HG03060 (cell line): ENCODE data around the gene MEF2A.

Experiments
- ATAC-seq: cut with Tn5 transposase; IDR thresholded peaks from one replicate; pipeline ENCODE4 v1.9.1; 2021; ENCODE audit warnings: low read depth, moderate number of reproducible peaks; ENCODE audit not compliant: unreplicated experiment

The MEF2A gene

DNA sequence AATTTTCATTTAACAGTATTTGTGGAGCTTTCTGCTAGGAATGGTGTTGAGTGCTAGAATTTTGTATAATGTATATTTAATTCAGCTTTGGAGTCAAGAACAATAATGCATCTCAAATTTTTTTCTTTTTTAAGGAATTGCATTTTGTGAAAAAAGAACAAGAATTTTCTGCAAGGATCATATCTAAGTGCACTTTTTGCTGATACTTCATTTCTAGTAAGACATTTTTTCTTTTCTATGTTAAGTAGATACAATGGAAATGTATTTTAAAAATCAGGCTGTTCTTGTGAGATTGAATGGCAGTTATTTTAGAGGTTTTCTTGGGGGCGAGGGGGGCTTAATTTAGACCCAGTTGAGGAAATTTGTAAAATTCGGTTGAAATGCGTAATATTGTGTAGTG is 32.5 kb downstream of the MEF2A start:
- ATAC-seq: no peak

- no peak for ATAC-seq
Measured at GRCh38 chr15:99603828-99604227, 38.0 kb downstream of the MEF2A start.

DNA sequence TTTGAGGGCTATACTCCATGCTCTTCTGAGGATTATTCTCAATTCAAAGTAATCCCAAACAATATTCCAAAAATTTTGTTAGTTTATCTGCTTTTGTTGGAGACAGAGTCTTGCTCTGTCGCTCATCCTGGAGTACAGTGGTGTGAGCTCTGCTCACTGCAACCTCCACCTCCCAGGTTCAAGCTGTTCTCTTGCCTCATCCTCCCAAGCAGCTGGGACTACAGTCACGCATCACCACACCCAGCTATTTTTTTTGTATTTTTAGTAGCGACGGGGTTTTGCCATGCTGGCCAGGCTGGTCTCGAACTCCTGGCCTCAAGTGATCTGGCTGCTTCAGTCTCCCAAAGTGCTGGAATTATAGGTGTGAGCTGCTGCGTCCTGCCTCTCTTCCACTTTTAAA is 39.1 kb downstream of the MEF2A start:
- no peak for ATAC-seq

- ATAC-seq: no peak
Measured at GRCh38 chr15:99605490-99605931, 39.7 kb downstream of the MEF2A start.

- ATAC-seq: no peak
Measured at GRCh38 chr15:99605990-99606389, 40.2 kb downstream of the MEF2A start.

GRCh38 chr15:99606646-99607045 is 40.9 kb downstream of the MEF2A start:
- ATAC-seq: no peak

DNA sequence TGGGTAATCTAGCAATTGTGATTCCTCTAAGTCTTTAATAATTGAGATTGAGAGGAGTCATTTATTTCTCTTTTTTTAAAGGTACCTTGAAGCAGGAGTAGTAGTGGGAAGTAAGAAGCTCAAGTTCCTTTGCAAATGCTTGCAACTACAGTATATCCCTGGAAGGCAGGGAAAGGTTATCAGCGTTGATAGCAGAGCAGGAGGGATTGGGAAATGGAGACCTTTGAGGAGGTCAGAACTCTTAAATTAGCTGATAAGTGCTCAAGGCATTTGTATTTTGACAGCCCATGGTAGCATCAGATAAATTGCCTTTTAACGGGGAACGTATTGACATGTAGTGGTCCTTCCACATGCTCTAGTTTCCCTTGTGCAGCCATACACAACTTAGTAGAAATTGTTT is 47.7 kb downstream of the MEF2A start:
- ATAC-seq: no peak

DNA sequence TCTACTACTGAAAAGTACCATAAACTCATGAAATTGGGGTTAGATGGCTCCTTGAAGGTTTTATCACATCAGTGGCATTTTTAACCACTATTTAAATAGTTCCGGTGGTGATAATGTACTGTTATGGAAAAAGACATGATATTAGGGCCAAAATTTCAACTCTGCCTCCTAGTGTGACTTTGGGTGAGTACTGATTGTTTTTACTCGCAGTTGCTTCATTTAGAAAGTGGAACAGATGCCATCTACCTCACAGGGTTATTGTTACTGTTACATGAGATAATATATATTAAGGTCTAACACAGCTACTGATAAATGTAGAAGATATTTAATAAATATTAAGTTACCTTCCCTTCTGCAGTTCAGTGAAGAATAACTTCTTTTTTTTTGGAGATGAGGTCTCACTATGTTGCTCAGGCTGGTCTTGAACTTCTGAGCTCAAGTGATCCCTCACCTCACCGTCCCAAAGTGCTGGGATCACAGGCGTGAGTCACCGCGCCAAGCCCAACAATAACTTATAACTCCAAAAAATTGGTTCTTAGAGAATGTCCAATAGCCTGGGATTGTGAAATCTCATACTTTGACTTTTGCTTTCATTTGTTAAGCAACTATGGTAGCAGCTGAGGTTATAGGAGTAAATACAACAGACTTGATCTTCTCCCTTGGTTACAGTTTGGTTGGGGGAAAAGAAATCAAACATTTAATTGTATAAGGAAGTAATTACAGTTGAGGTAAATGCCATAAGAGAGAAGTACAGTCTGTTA is 48.3 kb downstream of the MEF2A start:
- no peak for ATAC-seq

- no peak for ATAC-seq
Measured at GRCh38 chr15:99614749-99615288, 49.0 kb downstream of the MEF2A start.

- ATAC-seq: no peak
Measured at GRCh38 chr15:99615460-99615859, 49.7 kb downstream of the MEF2A start.

- no peak for ATAC-seq
Measured at GRCh38 chr15:99616129-99616528, 50.3 kb downstream of the MEF2A start.

DNA sequence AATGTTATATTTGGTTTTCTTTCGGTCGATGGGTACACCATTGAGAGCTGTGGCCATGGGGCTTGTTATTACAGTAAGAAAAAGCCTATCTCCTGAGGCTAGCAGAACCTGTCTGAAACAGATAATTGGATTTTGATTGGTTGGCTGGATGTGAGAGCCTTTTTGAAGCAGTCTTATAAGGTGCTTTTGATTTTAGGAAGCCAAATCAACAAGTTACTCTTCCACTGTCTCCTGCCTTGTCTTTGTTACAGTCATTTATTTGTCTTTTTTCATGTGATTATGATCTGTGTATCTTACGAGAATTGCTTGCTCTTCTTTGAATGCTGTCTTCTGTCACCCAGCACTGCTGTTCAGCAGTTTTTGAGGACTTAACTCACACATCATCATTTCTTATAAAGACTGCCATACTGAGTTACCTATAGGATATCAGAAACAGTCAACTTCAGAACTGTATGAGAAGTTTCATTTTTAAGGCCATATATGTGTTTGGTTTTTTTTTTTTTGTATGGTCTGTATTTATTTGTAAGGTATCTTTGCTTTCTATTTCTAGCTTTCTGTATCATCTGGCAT is 51.1 kb downstream of the MEF2A start:
- no peak for ATAC-seq

GRCh38 chr15:99618941-99619411 is 53.2 kb downstream of the MEF2A start:
- no peak for ATAC-seq

- no peak for ATAC-seq
Measured at GRCh38 chr15:99619712-99620111, 53.9 kb downstream of the MEF2A start.

DNA sequence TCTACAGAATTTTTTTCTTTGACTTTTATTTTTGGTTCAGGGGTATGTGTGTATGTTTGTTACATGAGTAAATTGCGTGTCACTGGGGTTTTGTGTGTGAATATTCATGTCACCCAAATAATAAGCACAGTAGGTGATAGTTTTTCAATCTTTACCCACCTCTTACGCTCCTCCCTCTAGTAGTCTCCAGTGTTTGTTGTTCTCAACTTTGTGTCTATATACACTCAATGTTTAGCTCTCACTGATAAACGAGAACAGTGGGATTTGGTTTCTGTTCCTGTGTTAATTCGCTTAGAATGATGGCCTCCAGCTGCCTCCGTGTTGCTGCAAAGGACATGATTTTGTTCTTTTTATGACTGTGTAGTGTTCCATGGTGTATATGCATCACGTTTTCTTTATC is 54.4 kb downstream of the MEF2A start:
- no peak for ATAC-seq

DNA sequence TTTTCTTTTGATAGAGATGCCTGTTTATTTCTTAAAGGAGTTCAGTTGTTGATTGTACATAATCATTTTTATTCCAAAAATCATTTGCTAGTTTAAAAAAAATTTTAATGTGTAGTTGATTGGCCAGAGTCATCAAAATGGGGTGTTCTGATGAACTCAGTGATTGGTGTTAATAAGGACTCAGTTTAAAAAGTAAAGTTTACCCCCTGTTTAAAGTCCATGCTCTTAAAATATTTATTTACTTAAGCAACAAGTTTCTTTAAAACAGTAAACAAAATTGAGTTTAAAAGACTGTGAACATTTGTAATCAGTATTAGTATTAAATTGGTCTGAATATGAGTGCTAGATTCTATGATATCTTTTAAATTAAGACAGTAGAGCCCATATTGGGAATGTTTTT is 56.0 kb downstream of the MEF2A start:
- no peak for ATAC-seq

GRCh38 chr15:99628374-99629001 is 62.7 kb downstream of the MEF2A start:
- no peak for ATAC-seq

DNA sequence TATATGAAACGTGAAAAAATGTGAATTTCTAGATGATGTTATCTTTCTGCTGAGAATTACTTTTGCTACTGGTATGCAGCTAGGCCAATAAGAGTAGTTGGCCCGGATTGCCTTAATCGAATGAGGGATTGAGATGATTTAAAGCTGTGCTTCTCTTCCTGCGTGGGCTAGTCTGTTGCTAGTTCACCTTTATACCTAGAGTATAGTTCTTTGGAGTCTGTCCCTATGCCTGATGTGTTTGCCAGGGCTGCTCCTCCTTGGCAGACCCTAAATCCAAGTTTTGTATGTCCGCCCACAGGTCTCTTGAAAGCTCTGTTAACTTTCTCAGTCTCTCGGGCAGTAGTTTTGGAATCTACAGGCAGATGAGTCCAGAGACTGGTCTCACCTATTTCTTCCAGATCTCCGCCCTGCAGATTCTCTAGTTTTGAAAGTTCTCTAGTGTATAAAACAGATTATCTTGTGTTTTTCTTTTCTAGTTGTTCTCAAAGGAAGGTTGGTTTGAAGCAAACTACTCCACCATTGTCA is 64.9 kb downstream of the MEF2A start:
- ATAC-seq: no peak

DNA sequence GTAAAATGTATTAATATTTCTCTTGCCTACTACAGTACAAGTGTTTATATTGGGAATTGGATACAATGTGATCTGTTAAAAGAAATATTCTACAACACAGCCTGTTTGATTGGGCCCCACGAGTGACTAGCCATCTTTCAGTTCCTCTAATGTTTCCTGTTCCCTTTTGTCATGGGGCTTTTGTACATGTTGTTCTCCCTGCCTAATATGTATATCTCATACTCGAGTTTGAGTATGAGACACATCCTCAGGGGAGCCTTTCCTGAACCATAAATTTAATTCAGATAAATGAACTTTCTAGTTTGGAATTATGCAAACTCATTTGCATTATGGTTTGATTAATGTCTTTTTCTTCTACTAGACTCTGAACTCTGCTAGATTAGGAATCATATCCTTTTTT is 65.5 kb downstream of the MEF2A start:
- peak; percentile 72 for ATAC-seq

DNA sequence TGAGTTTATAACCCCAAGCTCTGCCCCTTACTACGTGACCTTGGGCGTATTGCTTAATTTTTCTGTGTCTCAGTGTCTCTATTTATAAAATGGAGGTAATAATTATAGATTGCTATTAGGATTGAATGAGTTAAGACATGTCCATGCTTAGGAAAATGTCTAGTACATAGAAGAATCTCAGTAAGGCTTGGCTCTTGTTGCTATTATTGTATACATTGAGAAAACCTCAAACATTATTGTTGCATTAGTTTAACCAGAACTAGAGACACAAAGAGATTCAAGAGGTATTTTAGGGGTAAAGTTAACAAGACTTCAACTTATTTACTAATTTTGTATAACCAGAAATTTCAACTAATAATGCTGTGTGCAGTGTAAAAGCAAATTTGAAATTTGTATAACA is 66.7 kb downstream of the MEF2A start:
- no peak for ATAC-seq

DNA sequence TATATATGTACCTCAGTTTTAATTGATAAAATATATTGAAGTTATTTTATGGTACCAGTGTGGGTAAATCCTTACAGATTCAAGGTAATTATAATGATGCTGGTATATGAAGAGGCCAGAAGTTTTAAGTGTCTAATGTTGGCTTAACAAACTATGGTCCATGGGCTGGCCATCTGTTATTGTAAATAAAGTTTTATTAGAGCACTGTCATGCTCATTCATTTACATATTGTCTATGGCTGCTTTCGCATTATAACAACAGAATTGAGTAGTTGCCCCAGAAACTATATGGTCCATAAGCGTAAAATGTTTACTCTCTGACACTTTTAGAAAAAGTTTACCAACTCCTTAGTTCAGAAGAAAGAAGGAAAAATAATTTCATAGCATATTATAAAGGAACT is 67.9 kb downstream of the MEF2A start:
- ATAC-seq: no peak
